ENCODE data around the gene AQP10. TPM values are rescaled to one million over a fixed set of nuclear protein-coding genes. Genes with fewer than 3 reads are reported as not detected.

Gene AQP10
- total and polyA plus RNA-seq, 10 of the 15 experiments (the other 5 are each of a cell fraction or from before 2014, with no cell fraction given) = not detected

- RAD21 ChIA-PET (ENCODE audit: unreplicated experiment) = interaction anchor here (0.6 to 1.5 kb wide), 4 partner anchors 10 to 350 kb away, joined by 3 to 5 read pairs (median 4); no protein-coding TSS in a partner anchor
- TF ChIP-seq RAD21 (IDR thresholded peaks at IDR 0.05; ENCODE audit: insufficient read depth, low read depth, low read length) = peak; percentile 49
- peak; percentile 54 to 80 (median 70) for TF ChIP-seq CTCF (IDR thresholded peaks at IDR 0.05 in 2 of 3, conservative IDR thresholded peaks at IDR 0.05 in 1 of 3; ENCODE audit: control insufficient read depth in 2 of 3, extremely low read depth in 1 of 3, insufficient read depth in 1 of 3, low read depth in 3 of 3, low read length in 3 of 3)
- no peak for TF ChIP-seq ZSCAN29 (IDR thresholded peaks at IDR 0.05)
- no peak for TF ChIP-seq SREBF2 (IDR thresholded peaks at IDR 0.05; ENCODE audit: low read length)
- H3K36me3 ChIP-seq (ENCODE audit: control insufficient read depth in 2 of 2, insufficient read depth in 2 of 2, low read length in 1 of 2) = peaks cover 2 to 19% of the 10 kb centered on the region in 2 experiments
- H3K9ac ChIP-seq (ENCODE audit: control insufficient read depth, insufficient read depth, low read length) = no peak overlapping the region
- in situ Hi-C loops (cut with MboI) (no loop called here), intact Hi-C loops (cut with micrococcal nuclease; ENCODE audit: unreplicated experiment) (no loop called here)
- peak; percentile 52 for FAIRE-seq
- SMC1A ChIA-PET (ENCODE audit: uncharacterized antibody, unreplicated experiment) = interaction anchor here (0.6 to 1.7 kb wide), 5 partner anchors 29 to 201 kb away, joined by 3 to 5 read pairs (median 3); no protein-coding TSS in a partner anchor
- POLR2A ChIA-PET = no interaction called here
- H3K4me1 ChIP-seq (ENCODE audit: control insufficient read depth, insufficient read depth, low read length) = no peaks in the 10 kb centered on the region
- ATAC-seq = peak; percentile 77
- no peak overlapping the region for H2AFZ ChIP-seq (ENCODE audit: control insufficient read depth, low read depth, low read length)
- no peaks in the 10 kb centered on the region for H3K79me2 ChIP-seq (ENCODE audit: control insufficient read depth, insufficient read depth, low read length)
- BruUV-seq (replicated peaks) = no TSS peak
- no peaks in the 10 kb centered on the region for H3K27me3 ChIP-seq (replicated peaks in 1 of 2; ENCODE audit: control insufficient read depth in 2 of 2, insufficient read depth in 2 of 2, low read length in 1 of 2)
- no peak overlapping the region for H3K27ac ChIP-seq (ENCODE audit: control insufficient read depth, insufficient read depth)
- H3K4me3 ChIP-seq = no peak overlapping the region
- WGBS (ENCODE audit: insufficient coverage, insufficient replicate concordance, low lambda C conversion rate, missing lambda C conversion rate) = 84% methylated on average over 12 of the region's 12 CpGs
- CTCF ChIA-PET = interaction anchor here (0.6 to 12.1 kb wide), 22 partner anchors 8 to 202 kb away, joined by 3 to 94 read pairs (median 4); partner anchors contain the start of gene ATP8B2
- H4K20me1 ChIP-seq (ENCODE audit: control insufficient read depth, insufficient read depth) = no peaks in the 10 kb centered on the region
- H3K9me3 ChIP-seq (replicated peaks; ENCODE audit: control insufficient read depth, insufficient read depth, low read length) = no peaks in the 10 kb centered on the region
- no peak overlapping the region for H3K4me2 ChIP-seq (ENCODE audit: control insufficient read depth, insufficient read depth)
- DNase-seq (ENCODE audit: low read depth, low spot score) = no peak
Observed at GRCh38 chr1:154344977-154345837, 24.3 kb downstream of the AQP10 start.

All from GM12878 (cell line).